Measurements from ENCODE around the gene PCDH15.

DNA sequence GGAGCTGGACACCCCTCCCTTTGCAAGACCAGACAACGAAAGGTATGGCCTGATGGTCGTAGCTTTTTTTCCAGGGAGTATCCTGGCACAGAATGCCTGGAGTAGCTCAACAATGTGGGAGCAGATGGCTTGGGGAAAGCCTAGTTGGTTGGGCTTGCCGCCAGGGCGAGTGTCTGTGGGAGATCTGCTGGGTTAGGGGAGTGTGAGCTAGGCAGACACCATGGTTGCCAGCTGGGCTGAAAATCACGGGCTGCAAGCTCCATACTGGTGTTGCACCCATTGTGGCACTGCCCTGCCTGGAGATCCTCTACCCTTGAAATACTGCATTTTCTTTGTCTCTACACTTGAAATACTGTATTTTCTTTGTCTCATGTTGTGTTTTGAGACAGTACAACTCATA lies 538.3 kb downstream of the PCDH15 start:
- TF ChIP-seq POLR2A (IDR thresholded peaks at IDR 0.05), result no peak
- TF ChIP-seq, protein P1, sequence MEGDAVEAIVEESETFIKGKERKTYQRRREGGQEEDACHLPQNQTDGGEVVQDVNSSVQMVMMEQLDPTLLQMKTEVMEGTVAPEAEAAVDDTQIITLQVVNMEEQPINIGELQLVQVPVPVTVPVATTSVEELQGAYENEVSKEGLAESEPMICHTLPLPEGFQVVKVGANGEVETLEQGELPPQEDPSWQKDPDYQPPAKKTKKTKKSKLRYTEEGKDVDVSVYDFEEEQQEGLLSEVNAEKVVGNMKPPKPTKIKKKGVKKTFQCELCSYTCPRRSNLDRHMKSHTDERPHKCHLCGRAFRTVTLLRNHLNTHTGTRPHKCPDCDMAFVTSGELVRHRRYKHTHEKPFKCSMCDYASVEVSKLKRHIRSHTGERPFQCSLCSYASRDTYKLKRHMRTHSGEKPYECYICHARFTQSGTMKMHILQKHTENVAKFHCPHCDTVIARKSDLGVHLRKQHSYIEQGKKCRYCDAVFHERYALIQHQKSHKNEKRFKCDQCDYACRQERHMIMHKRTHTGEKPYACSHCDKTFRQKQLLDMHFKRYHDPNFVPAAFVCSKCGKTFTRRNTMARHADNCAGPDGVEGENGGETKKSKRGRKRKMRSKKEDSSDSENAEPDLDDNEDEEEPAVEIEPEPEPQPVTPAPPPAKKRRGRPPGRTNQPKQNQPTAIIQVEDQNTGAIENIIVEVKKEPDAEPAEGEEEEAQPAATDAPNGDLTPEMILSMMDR (IDR thresholded peaks at IDR 0.05), result no peak
